Chondrocyte (in vitro differentiated cells): Measurements from ENCODE around the gene EEF1E1. TPM values are rescaled to one million over a fixed set of nuclear protein-coding genes. Genes with fewer than 3 reads are reported as not detected.

Experiments used
- DNase-seq: peaks from one replicate; pipeline ENCODE4 v3.0.0; 2021; ENCODE audit warnings: mixed read lengths, low spot score
- H3K27ac Mint-ChIP-seq: one replicate; pipeline ENCODE4 v1.8.0; 2021; ENCODE audit warnings: mild to moderate bottlenecking, moderate library complexity, mixed read lengths; ENCODE audit not compliant: unreplicated experiment
- H3K27me3 Mint-ChIP-seq: 2 replicates; pipeline ENCODE4 v1.8.0; 2021; ENCODE audit warnings: low read depth, mixed read lengths
- H3K36me3 Mint-ChIP-seq: 2 replicates; pipeline ENCODE4 v1.8.0; 2021; ENCODE audit warnings: low read depth, mixed read lengths
- H3K4me1 Mint-ChIP-seq: 2 replicates; pipeline ENCODE4 v1.8.0; 2021; ENCODE audit warnings: low read depth, mild to moderate bottlenecking, mixed read lengths
- H3K4me3 Mint-ChIP-seq: one replicate; pipeline ENCODE4 v1.8.0; 2021; ENCODE audit warnings: mild to moderate bottlenecking, moderate library complexity, mixed read lengths; ENCODE audit not compliant: unreplicated experiment
- H3K9me3 Mint-ChIP-seq: 2 replicates; pipeline ENCODE4 v1.8.0; 2021; ENCODE audit warnings: low read depth, mixed read lengths
- CTCF ChIP-seq: fragments of 200-600 bp; sonication (generic); IDR thresholded peaks from 2 replicates; pipeline ENCODE4 v1.5.0; 2021; ENCODE audit warnings: antibody characterized with exemption, mild to moderate bottlenecking, moderate library complexity
- long read RNA-seq: library from polyadenylated mRNA; stranded (forward); transcript quantifications from one replicate; pipeline ENCODE4 v2.0.0, GENCODE V29; 2021
- total RNA-seq: library from RNA; stranded (reverse); gene quantifications from 3 replicates; pipeline ENCODE4 v1.2.1, GENCODE V29; 2021

The EEF1E1 gene
- 15.7 to 26.8 TPM (median 17.9 TPM) in 3 replicates for total RNA-seq
- long read RNA-seq, transcript EEF1E1-201 (4 exons, 1,077 nt) = major isoform, 26 of 34 reads
- long read RNA-seq, partial matches to known transcripts = 5 of 34 reads
- long read RNA-seq, other reads (novel, unspliced or antisense) = 2 of 34 reads

GRCh38 chr6:8102122-8102958, at the start of gene EEF1E1:
Gene EEF1E1 (minus strand): TSS chr6:8102548. CDS start chr6:8102521, 27 bp downstream.
- H3K9me3 Mint-ChIP-seq = no peaks in the 10 kb centered on the region
- H3K4me1 Mint-ChIP-seq = peaks cover 20% of the 10 kb centered on the region
- TF ChIP-seq CTCF = peak; percentile 39
- no peaks in the 10 kb centered on the region for H3K36me3 Mint-ChIP-seq
- peak within 1 kb of the TSS; percentile 92 for H3K27ac Mint-ChIP-seq
- peak within 1 kb of the TSS; percentile 97 for H3K4me3 Mint-ChIP-seq
- peak; percentile 96 for DNase-seq
- H3K27me3 Mint-ChIP-seq = no peaks in the 10 kb centered on the region

GRCh38 chr6:8149350-8149749, 47.0 kb upstream of the EEF1E1 start:
- H3K9me3 Mint-ChIP-seq = no peaks in the 10 kb centered on the region
- no peaks in the 10 kb centered on the region for H3K36me3 Mint-ChIP-seq
- no peak overlapping the region for H3K27ac Mint-ChIP-seq
- peaks cover 3% of the 10 kb centered on the region for H3K4me1 Mint-ChIP-seq
- no peak overlapping the region for H3K4me3 Mint-ChIP-seq
- DNase-seq = no peak
- no peak for TF ChIP-seq CTCF
- H3K27me3 Mint-ChIP-seq = peaks cover 4% of the 10 kb centered on the region

- no peak overlapping the region for H3K4me3 Mint-ChIP-seq
- H3K27ac Mint-ChIP-seq = no peak overlapping the region
- H3K27me3 Mint-ChIP-seq = peaks cover 3% of the 10 kb centered on the region
- DNase-seq = no peak
- H3K9me3 Mint-ChIP-seq = no peaks in the 10 kb centered on the region
- no peak for TF ChIP-seq CTCF
- peaks cover 3% of the 10 kb centered on the region for H3K4me1 Mint-ChIP-seq
- no peaks in the 10 kb centered on the region for H3K36me3 Mint-ChIP-seq
Observed at GRCh38 chr6:8143945-8144344, 41.6 kb upstream of the EEF1E1 start.

- Mint-ChIP-seq H3K4me3 (no peak overlapping the region), H3K27ac (no peak overlapping the region), H3K36me3 (no peaks in the 10 kb centered on the region), H3K4me1 (no peaks in the 10 kb centered on the region), H3K27me3 (peaks cover 4% of the 10 kb centered on the region), H3K9me3 (no peaks in the 10 kb centered on the region)
- TF ChIP-seq CTCF = no peak
- DNase-seq = no peak
Observed at GRCh38 chr6:8139451-8139850, 37.1 kb upstream of the EEF1E1 start.

- H3K27ac Mint-ChIP-seq = no peak overlapping the region
Observed at GRCh38 chr6:8137529-8137939, 35.2 kb upstream of the EEF1E1 start.

More at GRCh38 chr6:8137529-8137939, 35.2 kb upstream of the EEF1E1 start:
- Mint-ChIP-seq H3K4me1 (no peaks in the 10 kb centered on the region), H3K36me3 (no peaks in the 10 kb centered on the region), H3K9me3 (no peaks in the 10 kb centered on the region), H3K4me3 (no peak overlapping the region), H3K27me3 (peaks cover 4% of the 10 kb centered on the region)
- no peak for DNase-seq
- TF ChIP-seq CTCF = no peak
